Effector memory CD8-positive, alpha-beta T cell (primary cell): ENCODE data around the gene SIPA1.
"Not testable (repeated sequence)": the region's sequence is repeated elsewhere in the genome, so short reads cannot be mapped to it uniquely, and the experiment has no call there.

ENCODE experiments used
- ATAC-seq: fragments of 150-1000 bp; cut with Tn5 transposase; replicated peaks from 2 replicates; pipeline ENCODE4 v1.10.0; 2021; ENCODE audit warnings: mild to moderate bottlenecking, moderate library complexity
- DNase-seq, 3 experiments: peaks; one replicate each; pipeline ENCODE4 v3.0.0; 2021
- H3K27ac Mint-ChIP-seq, 2 donors: one replicate each; pipeline ENCODE4 v1.8.0; 2022; ENCODE audit warnings: mild to moderate bottlenecking in 2 of 2, mixed read lengths in 2 of 2, moderate library complexity in 2 of 2
- H3K27me3 Mint-ChIP-seq, 2 donors: one replicate each; pipeline ENCODE4 v1.8.0; 2022; ENCODE audit warnings: mixed read lengths in 2 of 2
- H3K36me3 Mint-ChIP-seq: one replicate; pipeline ENCODE4 v1.8.0; 2022; ENCODE audit warnings: mild to moderate bottlenecking, moderate library complexity, mixed read lengths; ENCODE audit not compliant: insufficient read depth
- H3K4me1 Mint-ChIP-seq, 2 donors: one replicate each; pipeline ENCODE4 v1.8.0; 2022; ENCODE audit warnings: low read depth in 2 of 2, mixed read lengths in 2 of 2
- H3K4me3 Mint-ChIP-seq, 2 donors: one replicate each; pipeline ENCODE4 v1.8.0; 2022; ENCODE audit warnings: mild to moderate bottlenecking in 2 of 2, mixed read lengths in 2 of 2, moderate library complexity in 2 of 2
- H3K9me3 Mint-ChIP-seq, 2 donors: one replicate each; pipeline ENCODE4 v1.8.0; 2022; ENCODE audit warnings: mixed read lengths in 2 of 2

The SIPA1 gene

DNA sequence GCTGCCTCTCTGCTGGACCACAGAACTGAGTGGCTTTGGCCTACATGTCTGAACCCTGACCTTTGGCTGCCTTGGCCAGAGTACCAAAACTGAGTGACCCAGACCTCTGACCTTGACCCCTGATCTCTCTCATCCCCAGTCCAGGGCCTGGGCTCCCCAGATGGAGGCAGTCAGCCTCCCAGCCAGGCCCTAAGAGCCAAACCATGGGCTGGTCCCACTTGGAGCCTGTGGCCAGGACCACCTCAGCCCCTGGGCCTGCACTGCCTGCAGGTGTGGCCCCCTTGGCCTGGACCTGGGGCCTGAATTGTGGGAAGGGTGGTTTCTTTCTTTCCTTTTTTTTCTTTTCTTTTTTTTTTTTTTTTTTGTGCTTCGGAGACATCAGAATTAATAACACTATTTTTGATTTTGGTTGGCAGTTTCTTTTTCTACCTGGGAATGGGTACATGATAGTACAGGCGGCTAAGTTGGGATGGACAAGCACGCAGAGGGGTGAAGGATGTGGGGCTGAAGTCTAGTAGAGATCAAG lies 806 bp upstream of the SIPA1 start:
- no peaks in the 10 kb centered on the region for H3K9me3 Mint-ChIP-seq
- DNase-seq (no peak), ATAC-seq (no peak)
- H3K36me3 Mint-ChIP-seq: peaks cover 75% of the 10 kb centered on the region
- H3K27me3 Mint-ChIP-seq: no peaks in the 10 kb centered on the region
- H3K4me1 Mint-ChIP-seq: peaks cover 39 to 50% of the 10 kb centered on the region in 2 donors
- H3K27ac Mint-ChIP-seq: peak overlapping the region; percentile 94 to 98
- peak overlapping the region; percentile 89 to 90 for H3K4me3 Mint-ChIP-seq

DNA sequence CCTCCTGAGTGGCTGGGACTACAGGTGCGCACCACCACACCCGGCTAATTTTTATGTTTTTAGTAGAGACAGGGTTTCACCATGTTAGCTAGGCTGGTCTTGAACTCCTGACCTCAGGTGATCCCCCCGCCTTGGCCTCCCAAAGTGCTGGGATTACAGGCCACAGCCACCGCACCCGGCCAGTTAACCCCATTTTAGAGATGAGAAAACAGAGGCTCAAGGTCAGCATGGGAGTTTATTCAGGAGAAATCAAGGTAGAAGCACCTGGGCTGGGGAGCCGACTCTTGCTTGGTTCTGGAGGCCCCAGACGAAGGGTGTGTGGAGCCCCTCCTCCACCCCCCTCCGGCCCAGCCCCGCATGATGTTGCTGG lies 1.3 kb downstream of the SIPA1 start:
- peak overlapping the region; percentile 94 to 98 for H3K27ac Mint-ChIP-seq
- H3K9me3 Mint-ChIP-seq, DNase-seq, H3K27me3 Mint-ChIP-seq, ATAC-seq: not testable (repeated sequence)
- H3K4me3 Mint-ChIP-seq: peak overlapping the region; percentile 89 to 90
- peaks cover 41 to 54% of the 10 kb centered on the region in 2 donors for H3K4me1 Mint-ChIP-seq
- peaks cover 82% of the 10 kb centered on the region for H3K36me3 Mint-ChIP-seq

DNA sequence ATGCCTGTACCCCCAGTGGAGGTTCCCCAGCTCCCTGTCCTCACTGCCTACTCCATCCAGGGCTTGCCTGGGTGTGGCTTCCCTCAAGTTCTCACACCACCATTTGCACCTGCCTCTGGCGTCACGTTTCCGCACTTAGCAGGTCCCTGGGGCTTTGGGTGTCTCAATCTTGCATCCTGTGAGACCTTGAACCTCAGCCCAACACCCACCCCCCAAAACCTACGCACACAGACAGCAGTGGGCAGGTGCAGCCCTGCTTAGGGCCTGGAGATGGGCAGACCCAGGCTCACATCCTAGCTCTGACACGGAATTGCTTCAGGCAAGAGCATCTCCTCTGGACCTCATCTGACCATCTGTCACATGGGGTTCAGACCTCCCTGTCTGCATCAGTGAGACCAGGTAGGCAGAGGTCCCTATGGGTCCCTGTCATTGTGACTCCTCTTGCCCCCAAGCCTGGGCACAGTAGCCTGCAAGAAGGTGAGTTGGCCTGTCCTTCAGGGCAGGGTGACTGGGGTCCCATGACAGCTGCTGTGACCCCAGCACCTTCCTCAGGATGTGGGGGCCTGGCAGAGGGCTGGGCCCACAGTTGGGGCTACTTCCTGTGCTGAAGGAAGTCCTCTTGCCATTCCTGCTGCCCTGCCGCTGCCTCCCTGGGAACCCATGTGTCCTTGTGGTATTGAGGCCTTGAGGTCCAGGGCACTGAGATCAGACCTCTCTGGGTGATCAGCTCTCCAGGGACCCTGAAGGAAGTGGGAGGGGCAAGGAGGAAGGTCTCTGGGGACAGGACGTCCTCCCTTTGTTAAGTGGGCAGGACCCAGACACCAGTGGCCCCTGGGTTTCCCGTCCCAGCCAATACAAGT lies 2.0 kb downstream of the SIPA1 start:
- H3K4me1 Mint-ChIP-seq: peaks cover 38 to 56% of the 10 kb centered on the region in 2 donors

DNA sequence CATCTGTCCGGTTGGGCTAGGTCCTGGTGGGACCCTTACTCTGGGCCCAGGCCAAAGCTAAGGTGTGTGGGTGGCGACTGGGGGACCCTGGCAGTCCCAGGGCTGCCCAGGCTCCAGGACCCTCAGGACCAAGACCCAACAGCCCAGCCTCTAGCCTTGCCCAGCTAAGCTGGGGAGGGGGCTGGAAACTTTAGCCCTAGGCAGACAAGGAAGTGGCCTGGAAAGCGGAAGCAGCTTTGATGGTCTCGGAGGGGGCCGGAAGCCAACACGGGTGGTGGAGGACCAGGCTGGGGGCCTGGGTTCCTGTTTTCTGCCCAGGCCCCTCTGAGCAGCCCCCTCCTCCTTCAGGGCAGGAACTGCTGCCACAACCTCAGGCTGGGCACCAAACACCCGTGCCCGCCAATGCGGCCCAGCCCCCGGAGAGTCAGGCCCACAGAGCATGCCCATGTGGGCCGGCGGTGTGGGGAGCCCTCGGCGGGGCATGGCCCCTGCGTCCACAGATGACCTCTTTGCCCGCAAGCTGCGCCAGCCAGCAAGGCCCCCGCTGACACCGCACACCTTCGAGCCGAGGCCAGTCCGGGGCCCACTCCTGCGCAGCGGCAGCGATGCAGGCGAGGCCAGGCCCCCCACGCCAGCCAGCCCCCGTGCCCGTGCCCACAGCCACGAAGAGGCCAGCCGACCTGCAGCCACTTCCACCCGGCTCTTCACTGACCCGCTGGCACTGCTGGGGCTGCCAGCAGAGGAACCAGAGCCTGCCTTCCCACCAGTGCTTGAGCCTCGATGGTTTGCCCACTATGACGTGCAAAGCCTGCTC lies 2.8 kb downstream of the SIPA1 start:
- H3K4me1 Mint-ChIP-seq: peaks cover 38 to 56% of the 10 kb centered on the region in 2 donors
- ATAC-seq (peak; percentile 1), DNase-seq (peak; percentile 37 to 43 (median 41))
- peaks cover 90% of the 10 kb centered on the region for H3K36me3 Mint-ChIP-seq
- peak overlapping the region; percentile 94 to 98 for H3K27ac Mint-ChIP-seq
- H3K9me3 Mint-ChIP-seq: no peaks in the 10 kb centered on the region
- peak overlapping the region; percentile 89 to 90 for H3K4me3 Mint-ChIP-seq
- no peaks in the 10 kb centered on the region for H3K27me3 Mint-ChIP-seq

More for the DNA sequence above, 2.0 kb downstream of the SIPA1 start:
- H3K36me3 Mint-ChIP-seq: peaks cover 85% of the 10 kb centered on the region
- H3K27ac Mint-ChIP-seq: peak overlapping the region; percentile 94 to 98
- DNase-seq: peak; percentile 88 to 91 (median 90)
- ATAC-seq: peak; percentile 76
- no peaks in the 10 kb centered on the region for H3K9me3 Mint-ChIP-seq
- H3K4me3 Mint-ChIP-seq: peak overlapping the region; percentile 89 to 90
- H3K27me3 Mint-ChIP-seq: no peaks in the 10 kb centered on the region

DNA sequence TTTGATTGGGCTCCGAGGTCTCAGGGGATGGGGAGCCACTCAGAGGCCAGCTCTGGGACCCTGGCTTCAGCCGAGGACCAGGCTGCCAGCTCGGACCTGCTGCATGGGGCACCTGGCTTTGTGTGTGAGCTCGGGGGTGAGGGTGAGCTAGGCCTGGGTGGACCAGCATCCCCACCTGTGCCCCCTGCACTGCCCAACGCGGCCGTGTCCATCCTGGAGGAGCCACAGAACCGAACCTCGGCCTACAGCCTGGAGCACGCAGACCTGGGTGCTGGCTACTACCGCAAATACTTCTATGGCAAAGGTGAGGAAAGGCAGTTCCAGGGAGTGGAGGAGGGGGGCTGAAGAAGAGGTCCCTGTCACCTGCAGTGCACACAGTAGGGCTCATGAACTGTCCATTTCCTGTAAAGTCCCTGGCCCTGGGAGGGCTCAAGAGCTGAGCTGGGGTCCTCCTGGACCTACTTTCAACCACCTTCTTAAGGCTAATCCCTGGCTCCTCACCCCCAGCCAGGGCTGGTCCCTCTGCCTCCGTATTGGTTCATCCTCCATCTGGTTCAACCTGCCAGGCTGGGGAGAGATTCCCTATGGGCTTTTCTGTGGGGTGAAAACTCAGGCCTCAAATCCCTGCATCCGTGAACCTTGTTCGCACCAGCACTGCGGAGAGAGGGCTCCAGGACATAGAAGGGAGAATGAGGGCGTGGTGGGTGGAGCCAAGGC lies 3.6 kb downstream of the SIPA1 start:
- H3K4me3 Mint-ChIP-seq: peak overlapping the region; percentile 89 to 90
- peaks cover 38 to 56% of the 10 kb centered on the region in 2 donors for H3K4me1 Mint-ChIP-seq
- ATAC-seq (no peak), DNase-seq (no peak)
- no peaks in the 10 kb centered on the region for H3K9me3 Mint-ChIP-seq
- peaks cover 92% of the 10 kb centered on the region for H3K36me3 Mint-ChIP-seq
- H3K27me3 Mint-ChIP-seq: no peaks in the 10 kb centered on the region
- H3K27ac Mint-ChIP-seq: peak overlapping the region; percentile 82 to 98

DNA sequence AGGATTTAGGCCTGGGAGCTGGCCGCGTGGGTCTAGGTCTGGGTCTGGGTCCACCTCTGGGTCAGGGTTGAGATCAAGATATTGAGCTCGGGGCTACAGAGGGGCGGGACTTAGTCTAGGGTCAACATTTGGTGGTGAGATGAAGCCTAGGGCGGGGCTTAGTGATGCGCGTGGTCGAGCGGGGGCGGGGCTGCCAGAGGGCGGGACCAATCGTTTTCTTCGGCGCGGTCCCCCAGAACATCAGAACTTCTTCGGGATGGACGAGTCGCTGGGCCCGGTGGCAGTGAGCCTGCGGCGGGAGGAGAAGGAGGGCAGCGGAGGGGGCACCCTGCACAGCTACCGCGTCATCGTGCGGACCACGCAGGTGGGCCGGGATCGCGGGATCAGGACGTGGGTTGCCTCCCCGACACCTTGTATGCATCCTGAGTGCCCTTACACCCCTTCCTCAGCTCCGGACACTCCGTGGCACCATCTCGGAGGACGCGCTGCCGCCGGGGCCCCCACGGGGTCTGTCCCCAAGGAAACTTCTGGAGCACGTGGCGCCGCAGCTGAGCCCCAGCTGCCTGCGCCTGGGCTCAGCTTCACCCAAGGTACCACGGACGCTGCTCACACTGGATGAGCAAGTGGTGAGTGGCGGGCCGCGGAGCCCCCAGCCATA lies 4.2 kb downstream of the SIPA1 start:
- H3K27ac Mint-ChIP-seq: peak overlapping the region; percentile 82 to 98
- ATAC-seq (no peak), DNase-seq (no peak)
- H3K4me1 Mint-ChIP-seq: peaks cover 38 to 53% of the 10 kb centered on the region in 2 donors
- no peaks in the 10 kb centered on the region for H3K27me3 Mint-ChIP-seq
- no peaks in the 10 kb centered on the region for H3K9me3 Mint-ChIP-seq
- H3K36me3 Mint-ChIP-seq: peaks cover 88% of the 10 kb centered on the region
- H3K4me3 Mint-ChIP-seq: peak overlapping the region; percentile 89 to 90

DNA sequence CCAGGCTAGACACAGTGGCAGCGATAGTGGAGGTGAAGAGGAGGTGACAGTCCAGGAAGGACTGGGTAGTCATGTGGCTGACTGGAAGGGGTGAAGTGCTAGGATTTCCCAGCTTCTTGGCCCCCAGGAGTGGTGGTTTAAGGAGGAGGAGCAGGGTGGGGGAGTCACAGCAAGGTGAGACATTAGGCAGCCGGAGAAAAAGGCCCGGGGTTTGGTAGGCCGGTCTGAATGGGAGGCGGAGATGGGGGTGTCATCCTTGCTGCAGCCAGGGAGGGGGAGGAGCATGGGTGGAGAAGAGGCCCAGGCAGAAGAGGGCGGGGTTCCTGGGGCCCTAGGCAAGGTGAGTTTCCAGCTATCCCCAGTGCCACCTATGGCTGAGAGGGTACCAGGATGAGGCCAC lies 6.1 kb downstream of the SIPA1 start:
- Mint-ChIP-seq H3K27me3 (no peaks in the 10 kb centered on the region), H3K36me3 (peaks cover 90% of the 10 kb centered on the region), H3K4me1 (peaks cover 30 to 42% of the 10 kb centered on the region in 2 donors), H3K9me3 (no peaks in the 10 kb centered on the region), H3K4me3 (peak overlapping the region; percentile 40 to 59), H3K27ac (peak overlapping the region; percentile 92)
- no peak for DNase-seq
- ATAC-seq: no peak

DNA sequence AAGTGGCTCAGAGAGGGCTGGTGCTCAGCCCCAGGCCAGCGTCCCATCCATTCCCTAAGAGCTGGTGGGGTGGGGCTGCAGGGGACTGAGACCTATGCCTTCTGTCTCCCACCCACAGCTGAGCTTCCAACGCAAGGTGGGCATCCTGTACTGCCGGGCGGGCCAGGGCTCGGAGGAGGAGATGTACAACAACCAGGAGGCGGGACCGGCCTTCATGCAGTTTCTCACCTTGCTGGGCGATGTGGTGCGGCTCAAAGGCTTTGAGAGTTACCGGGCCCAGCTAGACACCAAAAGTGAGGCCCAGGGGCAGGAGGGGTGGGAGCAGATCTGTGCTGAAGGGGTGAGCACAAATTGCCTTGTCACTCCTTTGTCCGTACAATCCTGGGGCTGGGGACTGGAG lies 6.9 kb downstream of the SIPA1 start:
- H3K27me3 Mint-ChIP-seq: no peaks in the 10 kb centered on the region
- peak overlapping the region; percentile 92 for H3K27ac Mint-ChIP-seq
- H3K9me3 Mint-ChIP-seq: no peaks in the 10 kb centered on the region
- peaks cover 88% of the 10 kb centered on the region for H3K36me3 Mint-ChIP-seq
- no peak overlapping the region for H3K4me3 Mint-ChIP-seq
- peaks cover 24 to 35% of the 10 kb centered on the region in 2 donors for H3K4me1 Mint-ChIP-seq
- DNase-seq: no peak
- no peak for ATAC-seq

DNA sequence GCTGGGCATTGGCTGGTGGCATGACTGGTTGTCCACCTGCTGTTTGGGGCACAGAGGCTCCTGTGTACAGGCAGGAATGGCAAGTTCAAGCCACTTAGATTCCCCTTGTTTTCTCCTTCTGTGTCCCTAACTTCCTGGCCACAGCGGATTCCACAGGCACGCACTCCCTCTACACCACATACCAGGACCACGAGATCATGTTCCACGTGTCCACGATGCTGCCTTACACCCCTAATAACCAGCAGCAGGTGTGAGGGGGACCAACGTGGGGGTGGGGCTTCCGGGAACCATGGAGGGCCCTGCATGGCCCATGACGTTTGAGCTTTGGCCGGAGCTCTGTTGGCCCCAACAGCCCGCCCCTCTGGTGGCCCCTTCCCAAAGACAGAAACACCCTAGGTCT lies 7.8 kb downstream of the SIPA1 start:
- DNase-seq (no peak), ATAC-seq (no peak)
- no peaks in the 10 kb centered on the region for H3K9me3 Mint-ChIP-seq
- peaks cover 22 to 33% of the 10 kb centered on the region in 2 donors for H3K4me1 Mint-ChIP-seq
- H3K27me3 Mint-ChIP-seq: no peaks in the 10 kb centered on the region
- peak overlapping the region in 1 of 2 donors; percentile 92 for H3K27ac Mint-ChIP-seq
- peaks cover 88% of the 10 kb centered on the region for H3K36me3 Mint-ChIP-seq
- H3K4me3 Mint-ChIP-seq: no peak overlapping the region

DNA sequence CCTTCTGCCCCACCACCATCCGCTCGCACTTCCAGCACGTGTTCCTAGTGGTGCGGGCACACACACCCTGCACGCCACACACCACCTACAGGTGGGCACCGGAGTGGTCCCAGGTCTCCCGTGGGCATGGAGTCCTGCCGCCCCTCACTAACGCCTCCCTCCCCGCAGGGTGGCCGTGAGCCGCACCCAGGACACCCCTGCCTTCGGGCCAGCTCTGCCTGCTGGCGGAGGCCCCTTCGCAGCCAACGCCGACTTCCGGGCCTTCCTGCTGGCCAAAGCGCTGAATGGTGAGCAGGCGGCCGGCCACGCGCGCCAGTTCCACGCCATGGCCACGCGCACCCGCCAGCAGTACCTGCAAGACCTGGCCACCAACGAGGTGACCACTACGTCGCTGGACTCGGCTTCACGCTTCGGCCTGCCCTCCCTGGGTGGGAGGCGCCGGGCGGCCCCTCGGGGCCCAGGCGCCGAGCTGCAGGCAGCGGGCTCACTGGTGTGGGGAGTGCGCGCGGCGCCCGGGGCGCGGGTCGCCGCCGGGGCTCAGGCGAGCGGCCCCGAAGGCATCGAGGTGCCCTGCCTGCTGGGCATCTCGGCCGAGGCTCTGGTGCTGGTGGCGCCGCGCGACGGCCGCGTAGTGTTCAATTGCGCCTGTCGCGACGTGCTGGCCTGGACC lies 8.5 kb downstream of the SIPA1 start:
- Mint-ChIP-seq H3K4me1 (peaks cover 24 to 34% of the 10 kb centered on the region in 2 donors), H3K27me3 (no peaks in the 10 kb centered on the region), H3K27ac (peak overlapping the region in 1 of 2 donors; percentile 92), H3K9me3 (no peaks in the 10 kb centered on the region), H3K4me3 (no peak overlapping the region), H3K36me3 (peaks cover 88% of the 10 kb centered on the region)
- DNase-seq: no peak
- ATAC-seq: no peak

DNA sequence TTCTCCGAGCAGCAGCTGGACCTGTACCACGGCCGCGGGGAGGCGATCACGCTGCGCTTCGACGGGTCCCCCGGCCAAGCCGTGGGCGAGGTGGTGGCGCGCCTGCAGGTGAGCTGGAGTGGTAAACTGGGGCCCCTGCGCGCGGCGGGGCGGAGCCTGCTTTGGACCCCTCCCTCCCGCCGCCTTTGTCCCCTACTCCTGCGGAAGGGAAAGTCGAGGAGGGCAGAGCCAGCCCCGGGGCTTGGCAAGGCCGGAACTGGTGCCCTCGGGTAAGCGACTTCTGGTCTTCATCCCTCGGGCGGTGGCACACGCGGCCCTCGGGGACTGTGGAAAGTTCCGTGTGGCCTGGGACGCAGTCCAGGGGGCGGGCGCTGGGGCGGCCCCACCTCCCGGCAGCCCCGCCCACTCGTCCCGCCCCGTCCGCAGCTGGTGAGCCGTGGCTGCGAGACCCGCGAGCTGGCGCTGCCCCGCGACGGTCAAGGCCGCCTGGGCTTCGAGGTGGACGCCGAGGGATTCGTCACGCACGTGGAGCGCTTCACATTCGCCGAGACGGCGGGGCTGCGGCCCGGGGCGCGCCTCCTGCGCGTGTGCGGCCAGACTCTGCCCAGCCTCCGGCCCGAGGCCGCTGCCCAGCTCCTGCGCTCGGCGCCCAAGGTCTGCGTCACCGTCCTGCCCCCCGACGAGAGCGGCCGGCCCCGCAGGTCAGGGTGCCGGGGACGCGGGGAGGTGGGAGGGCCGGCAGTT lies 9.2 kb downstream of the SIPA1 start:
- H3K27ac Mint-ChIP-seq: peak overlapping the region in 1 of 2 donors; percentile 93
- DNase-seq: no peak
- no peak overlapping the region for H3K4me3 Mint-ChIP-seq
- H3K9me3 Mint-ChIP-seq: no peaks in the 10 kb centered on the region
- H3K36me3 Mint-ChIP-seq: peaks cover 88% of the 10 kb centered on the region
- peaks cover 27 to 36% of the 10 kb centered on the region in 2 donors for H3K4me1 Mint-ChIP-seq
- no peaks in the 10 kb centered on the region for H3K27me3 Mint-ChIP-seq
- no peak for ATAC-seq
